Large intestine (tissue), 3 donors: ENCODE measurements around the gene CCNI2. TPM values are rescaled to one million over a fixed set of nuclear protein-coding genes. Genes with fewer than 3 reads are reported as not detected.

Source experiments
- DNase-seq, 2 donors: peaks; one replicate each; pipeline versions ENCODE4 v3.0.0 to v3.0.0-alpha.2; 2013
- H3K27ac ChIP-seq: one replicate; pipeline ENCODE4 v1.5.1; 2013; ENCODE audit warnings: low read length
- H3K27me3 ChIP-seq: 2 replicates; pipeline ENCODE4 v1.6.1; 2013; ENCODE audit warnings: low read length; ENCODE audit not compliant: control insufficient read depth, insufficient read depth
- H3K36me3 ChIP-seq: 2 replicates; pipeline ENCODE4 v1.6.1; 2013; ENCODE audit warnings: low read length; ENCODE audit not compliant: control insufficient read depth, insufficient read depth
- H3K4me1 ChIP-seq: one replicate; pipeline ENCODE4 v1.6.1; 2013; ENCODE audit warnings: low read length; ENCODE audit not compliant: control insufficient read depth, insufficient read depth
- H3K4me3 ChIP-seq: one replicate; pipeline ENCODE4 v1.5.1; 2013; ENCODE audit warnings: low read length
- H3K9me3 ChIP-seq: one replicate; pipeline ENCODE4 v1.6.1; 2013; ENCODE audit warnings: mild to moderate bottlenecking, low read depth, low read length, moderate library complexity; ENCODE audit not compliant: control insufficient read depth
- WGBS: methylation state at CpG from one replicate; pipeline ENCODE4 v1.1.5; 2013; ENCODE audit warnings: low lambda C conversion rate; ENCODE audit not compliant: insufficient coverage; 5-methylcytosine and 5-hydroxymethylcytosine counted together
- polyA plus RNA-seq: library from polyadenylated mRNA; unstranded; fragments of 120-200 nt; gene quantifications from one replicate; pipeline ENCODE4 v1.2.1, GENCODE V29; 2013

The CCNI2 gene
- polyA plus RNA-seq, 1 donor, result 10.1 TPM

GRCh38 chr5:132750471-132751230 is 3.4 kb downstream of the CCNI2 start:
- Histone ChIP-seq H3K27me3 (peaks cover 17% of the 10 kb centered on the region), H3K27ac (no peak overlapping the region), H3K4me1 (peaks cover 13% of the 10 kb centered on the region), H3K9me3 (no peaks in the 10 kb centered on the region), H3K36me3 (peaks cover 16% of the 10 kb centered on the region), H3K4me3 (no peak overlapping the region)
- 85% methylated on average over 4 of the region's 10 CpGs for WGBS
- DNase-seq, result no peak

GRCh38 chr5:132751444-132751843 is 4.2 kb downstream of the CCNI2 start:
- no peak overlapping the region for H3K27ac ChIP-seq
- 88% methylated on average over 3 of the region's 7 CpGs for WGBS
- H3K4me3 ChIP-seq, result no peak overlapping the region
- no peaks in the 10 kb centered on the region for H3K9me3 ChIP-seq
- no peak for DNase-seq
- peaks cover 16% of the 10 kb centered on the region for H3K36me3 ChIP-seq
- peaks cover 15% of the 10 kb centered on the region for H3K27me3 ChIP-seq
- peaks cover 13% of the 10 kb centered on the region for H3K4me1 ChIP-seq

GRCh38 chr5:132751971-132752580 is 4.8 kb downstream of the CCNI2 start:
- peaks cover 7% of the 10 kb centered on the region for H3K4me1 ChIP-seq
- H3K27me3 ChIP-seq, result peaks cover 11% of the 10 kb centered on the region
- H3K4me3 ChIP-seq, result no peak overlapping the region
- H3K9me3 ChIP-seq, result no peaks in the 10 kb centered on the region
- peaks cover 21% of the 10 kb centered on the region for H3K36me3 ChIP-seq
- DNase-seq, result no peak
- no CpG with 5 or more reads among the region's 5 CpGs for WGBS
- H3K27ac ChIP-seq, result no peak overlapping the region

GRCh38 chr5:132752581-132753125 is 5.4 kb downstream of the CCNI2 start:
- no peak for DNase-seq
- Histone ChIP-seq H3K4me3 (no peak overlapping the region), H3K9me3 (no peaks in the 10 kb centered on the region), H3K27me3 (peaks cover 7% of the 10 kb centered on the region), H3K36me3 (peaks cover 27% of the 10 kb centered on the region), H3K27ac (no peak overlapping the region), H3K4me1 (peaks cover 7% of the 10 kb centered on the region)
- WGBS, result no CpG with 5 or more reads among the region's 1 CpG

GRCh38 chr5:132753135-132753987 is 6.1 kb downstream of the CCNI2 start:
- Histone ChIP-seq H3K27ac (no peak overlapping the region), H3K4me1 (peaks cover 4% of the 10 kb centered on the region), H3K36me3 (peaks cover 32% of the 10 kb centered on the region), H3K4me3 (no peak overlapping the region), H3K9me3 (no peaks in the 10 kb centered on the region), H3K27me3 (peaks cover under 1% of the 10 kb centered on the region)
- DNase-seq, result no peak
- WGBS, result no CpG with 5 or more reads among the region's 2 CpGs

- DNase-seq, result no peak
- H3K4me3 ChIP-seq, result no peak overlapping the region
- H3K4me1 ChIP-seq, result peaks cover 6% of the 10 kb centered on the region
- H3K36me3 ChIP-seq, result peaks cover 35% of the 10 kb centered on the region
- 100% methylated on average over 2 of the region's 4 CpGs for WGBS
- H3K9me3 ChIP-seq, result no peaks in the 10 kb centered on the region
- H3K27ac ChIP-seq, result no peak overlapping the region
- H3K27me3 ChIP-seq, result no peaks in the 10 kb centered on the region
Observed at GRCh38 chr5:132754111-132754510, 6.9 kb downstream of the CCNI2 start.

GRCh38 chr5:132754947-132755346 is 7.7 kb downstream of the CCNI2 start:
- Histone ChIP-seq H3K27me3 (no peaks in the 10 kb centered on the region), H3K36me3 (peaks cover 40% of the 10 kb centered on the region), H3K4me3 (no peak overlapping the region), H3K4me1 (peaks cover 6% of the 10 kb centered on the region), H3K27ac (no peak overlapping the region), H3K9me3 (no peaks in the 10 kb centered on the region)
- DNase-seq, result no peak

- no peak for DNase-seq
- H3K4me3 ChIP-seq, result no peak overlapping the region
- H3K9me3 ChIP-seq, result no peaks in the 10 kb centered on the region
- H3K27ac ChIP-seq, result no peak overlapping the region
- H3K27me3 ChIP-seq, result no peaks in the 10 kb centered on the region
- peaks cover 6% of the 10 kb centered on the region for H3K4me1 ChIP-seq
- H3K36me3 ChIP-seq, result peaks cover 51% of the 10 kb centered on the region
- WGBS, result no CpG with 5 or more reads among the region's 5 CpGs
Observed at GRCh38 chr5:132756542-132756941, 9.3 kb downstream of the CCNI2 start.

- no peak overlapping the region for H3K27ac ChIP-seq
- no peaks in the 10 kb centered on the region for H3K27me3 ChIP-seq
- no CpG with 5 or more reads among the region's 13 CpGs for WGBS
- peaks cover 67% of the 10 kb centered on the region for H3K36me3 ChIP-seq
- H3K9me3 ChIP-seq, result no peaks in the 10 kb centered on the region
- H3K4me3 ChIP-seq, result no peak overlapping the region
- peak in 1 of 2 donors; percentile 74 for DNase-seq
- peaks cover 6% of the 10 kb centered on the region for H3K4me1 ChIP-seq
Observed at GRCh38 chr5:132758451-132758850, 11.2 kb downstream of the CCNI2 start.
